AG04449 (cell line): Measurements from ENCODE around the gene GOLIM4.

Experiments used
- CTCF ChIA-PET: fragments of 350-600 bp; formaldehyde crosslinking; extraction: SDS; loops from one replicate; lab custom pipeline; 2021; ENCODE audit warnings: antibody characterized with exemption; lab: Yijun Ruan, JAX
- POLR2A ChIA-PET: fragments of 400-600, 350-600 bp; formaldehyde crosslinking; extraction: SDS; loops from one replicate; lab custom pipeline; 2020; ENCODE audit warnings: antibody characterized with exemption, inconsistent platforms; lab: Yijun Ruan, JAX
- DNase-seq: peaks from one replicate; pipeline ENCODE4 v3.0.0-alpha.2; 2010; ENCODE audit warnings: low read depth, low spot score
- H3K4me3 ChIP-seq: 2 replicates; pipeline ENCODE4 v1.5.1; 2011; ENCODE audit warnings: low read depth, mild to moderate bottlenecking, control low read depth, low read length
- CTCF ChIP-seq: IDR thresholded peaks from one replicate; pipeline ENCODE4 v1.5.1; 2011; ENCODE audit warnings: mild to moderate bottlenecking, moderate library complexity, low read length, control low read depth, inconsistent platforms; ENCODE audit not compliant: insufficient read depth; ENCODE audit errors: missing control alignments

GOLIM4 gene

GRCh38 chr3:167978071-167978470, 117.7 kb downstream of the GOLIM4 start:
- no peak overlapping the region for H3K4me3 ChIP-seq
- TF ChIP-seq CTCF: no peak
- CTCF ChIA-PET: no interaction called here
- POLR2A ChIA-PET: no interaction called here
- DNase-seq: no peak

DNA sequence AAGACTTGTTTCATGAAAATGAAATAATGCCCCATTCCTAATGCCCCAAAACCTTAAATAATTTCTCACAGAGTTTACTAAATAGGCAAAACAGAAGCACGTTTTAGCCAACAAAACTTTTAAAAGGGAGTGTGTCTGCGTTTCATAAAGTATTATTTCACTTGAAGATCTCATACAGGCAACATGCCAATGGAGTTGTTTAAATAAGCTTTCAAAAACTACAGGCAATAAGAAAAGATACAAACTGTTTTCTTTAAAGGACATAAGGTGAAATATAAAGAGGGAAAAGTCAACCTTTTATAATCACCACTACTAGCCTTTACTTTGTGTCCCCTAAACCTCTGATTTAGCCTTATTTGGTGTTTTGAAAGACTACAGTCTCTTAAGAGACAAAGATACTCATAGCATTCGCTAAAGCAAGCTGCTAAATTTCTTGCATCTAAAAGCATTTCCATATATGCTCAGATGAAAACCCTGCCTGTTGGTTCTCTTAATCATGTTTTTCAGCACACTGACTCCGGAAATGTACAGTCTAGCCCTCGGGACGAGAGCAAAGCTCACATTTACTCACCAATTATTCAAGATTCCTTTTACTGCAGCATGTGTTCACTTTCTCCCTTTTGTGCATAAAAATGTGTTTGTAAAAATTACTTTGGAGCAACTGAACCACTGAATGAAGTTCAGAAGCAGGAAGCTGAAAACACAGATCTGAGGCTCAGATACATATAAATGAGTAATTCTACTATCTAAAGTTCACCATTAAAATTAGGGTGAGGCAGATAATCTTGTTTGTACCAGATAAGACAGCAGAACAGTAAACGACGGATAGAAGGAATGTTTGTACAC, 119.0 kb downstream of the GOLIM4 start:
- POLR2A ChIA-PET: no interaction called here

DNA sequence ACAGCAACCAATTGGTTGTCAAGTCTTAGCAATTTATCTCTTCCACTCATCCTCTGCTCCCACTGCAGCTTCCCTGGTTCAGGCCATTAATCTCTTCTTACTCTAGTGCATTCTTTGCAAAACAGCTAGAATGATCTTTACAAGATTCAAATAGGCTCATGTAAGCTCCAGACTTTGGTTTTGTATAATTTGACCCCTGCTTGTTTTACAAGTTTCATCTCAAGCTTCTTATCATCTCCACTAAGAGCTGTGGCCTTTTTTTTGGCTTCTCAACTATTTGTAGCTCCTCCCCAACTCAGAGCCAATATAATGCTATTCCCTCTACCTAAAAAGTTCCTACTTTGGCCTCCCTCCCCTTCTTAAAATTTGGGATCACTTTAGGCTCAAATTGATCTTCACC, 121.8 kb downstream of the GOLIM4 start:
- CTCF ChIA-PET: no interaction called here
- no peak for TF ChIP-seq CTCF
- H3K4me3 ChIP-seq: no peak overlapping the region
- POLR2A ChIA-PET: no interaction called here
- no peak for DNase-seq

More for the DNA sequence above, 119.0 kb downstream of the GOLIM4 start:
- no peak overlapping the region for H3K4me3 ChIP-seq
- no peak for DNase-seq
- TF ChIP-seq CTCF: no peak
- CTCF ChIA-PET: no interaction called here

DNA sequence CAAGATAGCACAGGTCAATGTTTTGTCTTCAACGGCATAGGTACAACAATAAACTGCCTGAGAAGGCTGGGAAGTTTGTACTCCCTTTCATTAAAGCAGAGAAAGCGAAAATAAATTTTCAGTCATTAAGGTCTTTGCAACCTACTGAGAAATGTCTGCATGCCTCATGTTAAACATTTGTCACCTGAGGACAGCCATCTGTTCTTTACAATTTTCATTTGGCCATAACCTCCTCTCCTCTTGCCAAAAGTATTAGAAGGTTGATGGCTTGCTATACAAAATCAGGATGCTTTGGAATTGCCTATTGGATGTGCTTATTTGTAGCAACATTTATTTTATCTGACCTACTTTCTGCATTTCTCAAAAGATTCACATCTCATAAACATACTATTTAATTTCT, 122.7 kb downstream of the GOLIM4 start:
- no peak for DNase-seq
- POLR2A ChIA-PET: no interaction called here
- CTCF ChIA-PET: no interaction called here
- H3K4me3 ChIP-seq: no peak overlapping the region
- no peak for TF ChIP-seq CTCF

GRCh38 chr3:167972502-167972901, 123.2 kb downstream of the GOLIM4 start:
- no peak for DNase-seq
- no peak for TF ChIP-seq CTCF
- ChIA-PET POLR2A (no interaction called here), CTCF (no interaction called here)
- H3K4me3 ChIP-seq: no peak overlapping the region

DNA sequence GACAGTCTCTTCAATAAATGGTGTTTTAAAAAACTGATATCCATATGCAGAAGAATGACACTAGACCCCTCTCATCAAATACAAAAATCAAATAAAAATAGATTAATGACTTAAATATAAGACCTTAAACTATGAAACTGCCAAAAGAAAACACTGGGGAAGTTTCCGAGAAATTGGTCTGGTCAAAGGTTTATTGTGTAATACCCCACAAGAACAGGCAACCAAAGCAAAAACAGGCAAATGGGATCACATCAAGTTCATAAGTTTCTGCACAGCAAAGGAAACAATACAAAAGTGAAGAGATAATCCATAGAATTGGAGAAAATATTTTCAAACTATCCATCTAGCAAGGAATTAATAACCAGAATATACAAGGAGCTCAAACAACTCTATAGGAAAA, 126.2 kb downstream of the GOLIM4 start:
- ChIA-PET CTCF (no interaction called here), POLR2A (no interaction called here)
- no peak for TF ChIP-seq CTCF
- no peak for DNase-seq
- H3K4me3 ChIP-seq: no peak overlapping the region
